ENCODE data around the gene ADARB2. TPM values are rescaled to one million over a fixed set of nuclear protein-coding genes. Genes with fewer than 3 reads are reported as not detected.

The ADARB2 gene
- total RNA-seq, 3 donors from 2014 or later (not counting 1 experiment from before 2014, with no cell fraction given): 0.27 to 0.78 (median 0.40) TPM

GRCh38 chr10:1293636-1294435 lies 443.5 kb downstream of the ADARB2 start:
- TF ChIP-seq, protein P1, sequence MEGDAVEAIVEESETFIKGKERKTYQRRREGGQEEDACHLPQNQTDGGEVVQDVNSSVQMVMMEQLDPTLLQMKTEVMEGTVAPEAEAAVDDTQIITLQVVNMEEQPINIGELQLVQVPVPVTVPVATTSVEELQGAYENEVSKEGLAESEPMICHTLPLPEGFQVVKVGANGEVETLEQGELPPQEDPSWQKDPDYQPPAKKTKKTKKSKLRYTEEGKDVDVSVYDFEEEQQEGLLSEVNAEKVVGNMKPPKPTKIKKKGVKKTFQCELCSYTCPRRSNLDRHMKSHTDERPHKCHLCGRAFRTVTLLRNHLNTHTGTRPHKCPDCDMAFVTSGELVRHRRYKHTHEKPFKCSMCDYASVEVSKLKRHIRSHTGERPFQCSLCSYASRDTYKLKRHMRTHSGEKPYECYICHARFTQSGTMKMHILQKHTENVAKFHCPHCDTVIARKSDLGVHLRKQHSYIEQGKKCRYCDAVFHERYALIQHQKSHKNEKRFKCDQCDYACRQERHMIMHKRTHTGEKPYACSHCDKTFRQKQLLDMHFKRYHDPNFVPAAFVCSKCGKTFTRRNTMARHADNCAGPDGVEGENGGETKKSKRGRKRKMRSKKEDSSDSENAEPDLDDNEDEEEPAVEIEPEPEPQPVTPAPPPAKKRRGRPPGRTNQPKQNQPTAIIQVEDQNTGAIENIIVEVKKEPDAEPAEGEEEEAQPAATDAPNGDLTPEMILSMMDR (IDR thresholded peaks at IDR 0.05): no peak
- Histone ChIP-seq H3K4me3 (ENCODE audit: low read length) (no peak overlapping the region), H3K27me3 (ENCODE audit: control insufficient read depth, insufficient read depth, low read length) (no peaks in the 10 kb centered on the region), H3K27ac (ENCODE audit: low read length) (no peak overlapping the region), H3K9me3 (ENCODE audit: control insufficient read depth, insufficient read depth, low read length) (no peaks in the 10 kb centered on the region), H3K4me1 (ENCODE audit: control insufficient read depth, insufficient read depth, low read length) (no peaks in the 10 kb centered on the region), H3K36me3 (ENCODE audit: control insufficient read depth, insufficient read depth, low read length) (no peaks in the 10 kb centered on the region)
- 57% methylated on average over 10 of the region's 10 CpGs for WGBS (ENCODE audit: insufficient coverage)
- H3K9me3 Mint-ChIP-seq: no peaks in the 10 kb centered on the region
- intact Hi-C loops (cut with micrococcal nuclease): no loop called here
- ATAC-seq (no peak), DNase-seq (no peak)
- no peak overlapping the region for H3K27ac Mint-ChIP-seq
- no peaks in the 10 kb centered on the region for H3K4me1 Mint-ChIP-seq
- H3K36me3 Mint-ChIP-seq: no peaks in the 10 kb centered on the region
- H3K4me3 Mint-ChIP-seq: no peak overlapping the region
- peaks cover 0 to 18% of the 10 kb centered on the region in 2 donors for H3K27me3 Mint-ChIP-seq (ENCODE audit: low read depth in 2 of 2)

DNA sequence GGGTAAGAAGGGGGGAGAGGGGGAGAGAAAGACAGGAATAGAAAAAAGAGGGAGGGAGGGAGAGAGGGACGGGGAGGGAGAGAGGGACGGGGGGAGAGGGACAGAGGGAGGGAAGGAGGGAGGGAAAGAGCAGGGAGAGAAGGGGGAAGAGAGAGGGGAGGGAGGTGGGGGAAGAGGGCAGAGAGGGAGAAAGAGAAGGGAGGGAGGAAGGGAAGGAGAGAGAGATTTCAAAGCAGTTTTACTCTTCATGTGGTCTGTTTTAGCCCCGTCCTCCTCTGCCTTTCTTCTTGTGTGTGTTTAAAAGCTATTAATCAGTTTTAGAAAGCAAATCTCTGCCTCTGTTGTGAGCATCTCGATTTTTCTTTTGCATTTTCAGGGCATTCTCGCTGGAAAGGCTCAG lies 444.2 kb downstream of the ADARB2 start:
- Mint-ChIP-seq H3K9me3 (no peaks in the 10 kb centered on the region), H3K27me3 (ENCODE audit: low read depth in 2 of 2) (peaks cover 0 to 18% of the 10 kb centered on the region in 2 donors), H3K27ac (no peak overlapping the region), H3K4me3 (no peak overlapping the region), H3K36me3 (no peaks in the 10 kb centered on the region), H3K4me1 (no peaks in the 10 kb centered on the region)
- no peak overlapping the region for H3K27ac ChIP-seq (ENCODE audit: low read length)
- H3K9me3 ChIP-seq (ENCODE audit: control insufficient read depth, insufficient read depth, low read length): no peaks in the 10 kb centered on the region
- no peaks in the 10 kb centered on the region for H3K27me3 ChIP-seq (ENCODE audit: control insufficient read depth, insufficient read depth, low read length)
- intact Hi-C loops (cut with micrococcal nuclease): no loop called here
- H3K4me1 ChIP-seq (ENCODE audit: control insufficient read depth, insufficient read depth, low read length): no peaks in the 10 kb centered on the region
- ATAC-seq (no peak), DNase-seq (no peak)
- no peaks in the 10 kb centered on the region for H3K36me3 ChIP-seq (ENCODE audit: control insufficient read depth, insufficient read depth, low read length)
- 6% methylated on average over 5 of the region's 5 CpGs for WGBS (ENCODE audit: insufficient coverage)
- TF ChIP-seq, protein P1 (IDR thresholded peaks at IDR 0.05): no peak
- H3K4me3 ChIP-seq (ENCODE audit: low read length): no peak overlapping the region

- Histone ChIP-seq H3K36me3 (ENCODE audit: control insufficient read depth, insufficient read depth, low read length) (no peaks in the 10 kb centered on the region), H3K4me3 (ENCODE audit: low read length) (no peak overlapping the region), H3K27me3 (ENCODE audit: control insufficient read depth, insufficient read depth, low read length) (no peaks in the 10 kb centered on the region), H3K27ac (ENCODE audit: low read length) (no peak overlapping the region), H3K4me1 (ENCODE audit: control insufficient read depth, insufficient read depth, low read length) (no peaks in the 10 kb centered on the region), H3K9me3 (ENCODE audit: control insufficient read depth, insufficient read depth, low read length) (no peaks in the 10 kb centered on the region)
- Mint-ChIP-seq H3K27me3 (ENCODE audit: low read depth in 2 of 2) (peaks cover 0 to 18% of the 10 kb centered on the region in 2 donors), H3K4me1 (no peaks in the 10 kb centered on the region), H3K4me3 (no peak overlapping the region), H3K9me3 (no peaks in the 10 kb centered on the region), H3K36me3 (no peaks in the 10 kb centered on the region), H3K27ac (no peak overlapping the region)
- TF ChIP-seq, protein P1 (IDR thresholded peaks at IDR 0.05): no peak
- 68% methylated on average over 13 of the region's 13 CpGs for WGBS (ENCODE audit: insufficient coverage)
- DNase-seq (no peak), ATAC-seq (no peak)
- intact Hi-C loops (cut with micrococcal nuclease): no loop called here
Measured at GRCh38 chr10:1292611-1293031, 444.7 kb downstream of the ADARB2 start.
